HEK293 (cell line): ENCODE results near the gene ZNHIT2.

Source experiments
- CTCF ChIA-PET: fragments of 350-600 bp; formaldehyde crosslinking; extraction: SDS; loops from one replicate; lab custom pipeline; 2021; ENCODE audit warnings: antibody characterized with exemption; lab: Yijun Ruan, JAX
- POLR2A ChIA-PET: fragments of 300-600 bp; formaldehyde crosslinking; extraction: SDS; loops from one replicate; lab custom pipeline; 2020; ENCODE audit warnings: antibody characterized with exemption, inconsistent platforms; lab: Yijun Ruan, JAX
- H3K27ac ChIP-seq: fragments of 200-500 bp; sonication (Bioruptor generic); 2 replicates; pipeline ENCODE4 v1.5.1; 2014; ENCODE audit warnings: low read depth, low read length, control low read depth, inconsistent platforms; ENCODE audit errors: extremely low read depth
- H3K36me3 ChIP-seq, 2 experiments: fragments of 200-500 bp in 1 of 2; sonication (Bioruptor generic) in 1 of 2; 1 replicate in 1 of 2; 2 replicates in 1 of 2; pipeline ENCODE4 v1.5.1; 2014 to 2017; ENCODE audit warnings: inconsistent platforms in 2 of 2, low read length in 2 of 2; ENCODE audit not compliant: control insufficient read depth in 2 of 2, insufficient read depth in 1 of 2
- H3K4me1 ChIP-seq: fragments of 200-500 bp; sonication (Bioruptor generic); 2 replicates; pipeline ENCODE4 v1.5.1; 2014; ENCODE audit warnings: mild to moderate bottlenecking, low read length, inconsistent platforms; ENCODE audit not compliant: control insufficient read depth, insufficient read depth
- H3K4me3 ChIP-seq: 2 replicates; pipeline ENCODE4 v1.5.1; 2011; ENCODE audit warnings: low read depth, mild to moderate bottlenecking, control low read depth, low read length, moderate library complexity
- H3K9me3 ChIP-seq: fragments of 200-500 bp; sonication (Bioruptor generic); 2 replicates; pipeline ENCODE4 v1.5.1; 2014; ENCODE audit warnings: low read depth, low read length, inconsistent platforms; ENCODE audit not compliant: control insufficient read depth, insufficient read depth
- FEZF1 ChIP-seq: fragments of 450-650 bp; formaldehyde crosslinking; IDR thresholded peaks from 2 replicates; pipeline ENCODE4 v1.5.1; 2016; ENCODE audit warnings: missing biosample characterization, missing genetic modification characterization
- GLIS1 ChIP-seq: fragments of 450-650 bp; formaldehyde crosslinking; IDR thresholded peaks from 2 replicates; pipeline ENCODE4 v1.5.1; 2016; ENCODE audit warnings: missing biosample characterization, missing genetic modification characterization
- KLF16 ChIP-seq: fragments of 450-650 bp; formaldehyde crosslinking; IDR thresholded peaks from 2 replicates; pipeline ENCODE4 v1.5.1; 2017; ENCODE audit warnings: missing biosample characterization, missing genetic modification characterization
- KLF17 ChIP-seq: fragments of 450-650 bp; formaldehyde crosslinking; IDR thresholded peaks from 2 replicates; pipeline ENCODE4 v1.5.1; 2016; ENCODE audit warnings: missing biosample characterization, missing genetic modification characterization
- SP2 ChIP-seq: fragments of 450-650 bp; formaldehyde crosslinking; IDR thresholded peaks from 2 replicates; pipeline ENCODE4 v1.5.1; 2016; ENCODE audit warnings: missing biosample characterization, missing genetic modification characterization
- ZBTB8A ChIP-seq: fragments of 450-650 bp; formaldehyde crosslinking; IDR thresholded peaks from 2 replicates; pipeline ENCODE4 v1.5.1; 2016; ENCODE audit warnings: missing biosample characterization, missing genetic modification characterization
- ZFHX2 ChIP-seq: fragments of 450-650 bp; formaldehyde crosslinking; conservative IDR thresholded peaks from 2 replicates; pipeline ENCODE4 v1.5.1; 2016; ENCODE audit warnings: missing biosample characterization, missing genetic modification characterization
- ZNF133 ChIP-seq: fragments of 450-650 bp; formaldehyde crosslinking; IDR thresholded peaks from 2 replicates; pipeline ENCODE4 v1.5.1; 2016; ENCODE audit warnings: missing biosample characterization, missing genetic modification characterization
- ZNF138 ChIP-seq: fragments of 450-650 bp; formaldehyde crosslinking; IDR thresholded peaks from 2 replicates; pipeline ENCODE4 v1.5.1; 2016; ENCODE audit warnings: missing biosample characterization, missing genetic modification characterization, borderline replicate concordance
- ZNF280C ChIP-seq: fragments of 450-650 bp; formaldehyde crosslinking; IDR thresholded peaks from 2 replicates; pipeline ENCODE4 v1.5.1; 2016; ENCODE audit warnings: missing biosample characterization, missing genetic modification characterization
- ZNF510 ChIP-seq: fragments of 450-650 bp; formaldehyde crosslinking; IDR thresholded peaks from 2 replicates; pipeline ENCODE4 v1.5.1; 2018; ENCODE audit warnings: mild to moderate bottlenecking, missing genetic modification characterization, missing biosample characterization; ENCODE audit not compliant: insufficient replicate concordance
- ZNF639 ChIP-seq: fragments of 450-650 bp; formaldehyde crosslinking; IDR thresholded peaks from 2 replicates; pipeline ENCODE4 v1.5.1; 2016; ENCODE audit warnings: missing biosample characterization, missing genetic modification characterization
- ZNF837 ChIP-seq: fragments of 450-650 bp; formaldehyde crosslinking; IDR thresholded peaks from 2 replicates; pipeline ENCODE4 v1.5.1; 2016; ENCODE audit warnings: missing biosample characterization, missing genetic modification characterization
- TF ChIP-seq, protein P1 (sequence below): fragments of 450-650 bp; formaldehyde crosslinking; IDR thresholded peaks from 2 replicates; pipeline ENCODE4 v1.5.1; 2016; ENCODE audit warnings: missing biosample characterization, missing genetic modification characterization
- TF ChIP-seq, protein P2 (sequence below): fragments of 450-650 bp; formaldehyde crosslinking; IDR thresholded peaks from 2 replicates; pipeline ENCODE4 v1.5.1; 2017; ENCODE audit warnings: missing biosample characterization, mild to moderate bottlenecking, missing genetic modification characterization, moderate library complexity

The ZNHIT2 gene

GRCh38 chr11:65114538-65115171 is 2.8 kb downstream of the ZNHIT2 start (continued):
- TF ChIP-seq ZNF639 (tag by site-specific recombination) (no peak), ZNF133 (tag by site-specific recombination) (no peak), SP2 (tag by site-specific recombination) (no peak), ZFHX2 (tag by site-specific recombination) (no peak)
- TF ChIP-seq, all 188 proteins: peak for 0

- Histone ChIP-seq H3K4me3 (no peak overlapping the region), H3K4me1 (peaks cover 6% of the 10 kb centered on the region), H3K9me3 (no peaks in the 10 kb centered on the region), H3K27ac (no peak overlapping the region), H3K36me3 (peaks cover under 1 to 46% of the 10 kb centered on the region in 2 experiments; a peak in 2 of 3 replicates)
- ChIA-PET CTCF (interaction anchor here (0.6 to 4.8 kb wide), 3 partner anchors 13 to 68 kb away, joined by 3 to 110 read pairs (median 3); partner anchors contain the start of gene VPS51), POLR2A (interaction anchor here (0.9 to 5.0 kb wide), 5 partner anchors 8 to 850 kb away, joined by 3 to 57 read pairs (median 4); partner anchors contain the start of genes FAU, MRPL49 and VPS51)
- TF ChIP-seq ZNF837 (tag by site-specific recombination) (no peak), ZNF280C (tag by site-specific recombination) (no peak), ZBTB8A (tag by site-specific recombination) (no peak), GLIS1 (no peak), ZNF510 (tag by site-specific recombination) (no peak), ZNF138 (tag by site-specific recombination) (no peak)
- TF ChIP-seq, protein P1, sequence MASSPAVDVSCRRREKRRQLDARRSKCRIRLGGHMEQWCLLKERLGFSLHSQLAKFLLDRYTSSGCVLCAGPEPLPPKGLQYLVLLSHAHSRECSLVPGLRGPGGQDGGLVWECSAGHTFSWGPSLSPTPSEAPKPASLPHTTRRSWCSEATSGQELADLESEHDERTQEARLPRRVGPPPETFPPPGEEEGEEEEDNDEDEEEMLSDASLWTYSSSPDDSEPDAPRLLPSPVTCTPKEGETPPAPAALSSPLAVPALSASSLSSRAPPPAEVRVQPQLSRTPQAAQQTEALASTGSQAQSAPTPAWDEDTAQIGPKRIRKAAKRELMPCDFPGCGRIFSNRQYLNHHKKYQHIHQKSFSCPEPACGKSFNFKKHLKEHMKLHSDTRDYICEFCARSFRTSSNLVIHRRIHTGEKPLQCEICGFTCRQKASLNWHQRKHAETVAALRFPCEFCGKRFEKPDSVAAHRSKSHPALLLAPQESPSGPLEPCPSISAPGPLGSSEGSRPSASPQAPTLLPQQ (tag by site-specific recombination): no peak
Observed at GRCh38 chr11:65113839-65114238, 3.7 kb downstream of the ZNHIT2 start.

DNA sequence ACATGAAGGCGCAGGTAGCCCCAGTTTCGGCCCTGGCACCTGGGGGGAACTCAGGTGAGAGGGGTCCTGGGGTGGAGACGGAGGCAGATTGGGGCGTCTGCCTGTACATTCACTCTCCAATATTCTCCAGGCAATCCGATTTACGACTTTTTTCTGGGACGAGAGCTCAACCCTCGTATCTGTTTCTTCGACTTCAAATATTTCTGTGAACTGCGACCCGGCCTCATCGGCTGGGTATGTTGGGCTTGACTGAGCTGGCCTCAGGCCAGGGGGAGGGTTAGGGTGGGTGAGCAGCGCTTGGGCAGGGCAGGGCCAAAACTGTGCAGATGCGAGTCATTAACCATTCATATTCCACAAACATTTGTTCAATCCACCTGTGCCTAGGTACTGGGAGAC is 4.1 kb downstream of the ZNHIT2 start:
- Histone ChIP-seq H3K4me3 (peak overlapping the region; percentile 67), H3K9me3 (no peaks in the 10 kb centered on the region), H3K36me3 (peaks cover 0 to 46% of the 10 kb centered on the region in 2 experiments; a peak in 2 of 3 replicates), H3K4me1 (peaks cover 6% of the 10 kb centered on the region), H3K27ac (peak overlapping the region; percentile 72; the same call in 1 of the 2 replicates)
- TF ChIP-seq, protein P2, sequence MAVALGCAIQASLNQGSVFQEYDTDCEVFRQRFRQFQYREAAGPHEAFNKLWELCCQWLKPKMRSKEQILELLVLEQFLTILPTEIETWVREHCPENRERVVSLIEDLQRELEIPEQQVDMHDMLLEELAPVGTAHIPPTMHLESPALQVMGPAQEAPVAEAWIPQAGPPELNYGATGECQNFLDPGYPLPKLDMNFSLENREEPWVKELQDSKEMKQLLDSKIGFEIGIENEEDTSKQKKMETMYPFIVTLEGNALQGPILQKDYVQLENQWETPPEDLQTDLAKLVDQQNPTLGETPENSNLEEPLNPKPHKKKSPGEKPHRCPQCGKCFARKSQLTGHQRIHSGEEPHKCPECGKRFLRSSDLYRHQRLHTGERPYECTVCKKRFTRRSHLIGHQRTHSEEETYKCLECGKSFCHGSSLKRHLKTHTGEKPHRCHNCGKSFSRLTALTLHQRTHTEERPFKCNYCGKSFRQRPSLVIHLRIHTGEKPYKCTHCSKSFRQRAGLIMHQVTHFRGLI: peak; percentile 88
- TF ChIP-seq KLF16 (tag by site-specific recombination) (no peak), KLF17 (tag by site-specific recombination) (0 out of 2 replicates have a peak, but pooled peaks have one; percentile 22), FEZF1 (tag by site-specific recombination) (no peak)
- POLR2A ChIA-PET: interaction anchor here (0.6 to 5.0 kb wide), 8 partner anchors 8 to 849 kb away, joined by 3 to 57 read pairs (median 5); partner anchors contain the start of genes CAPN1, FAU, MRPL49 and VPS51
- CTCF ChIA-PET: interaction anchor here (0.6 to 4.8 kb wide), 15 partner anchors 8 to 783 kb away, joined by 3 to 110 read pairs (median 3); partner anchors contain the start of genes FAU, MRPL49 and VPS51
